Urinary bladder (tissue), 4 donors: Measurements from ENCODE around the gene BRI3. TPM values are rescaled to one million over a fixed set of nuclear protein-coding genes. Genes with fewer than 3 reads are reported as not detected.
A peak's percentile ranks its signal among the peaks of the same experiment; 100 is the strongest.

Experiments used
- DNase-seq: peaks from one replicate; pipeline ENCODE4 v3.0.0-alpha.2; 2015; ENCODE audit errors: extremely low spot score
- H3K27ac ChIP-seq: one replicate; pipeline ENCODE4 v1.5.1; 2013; ENCODE audit warnings: low read depth, mild to moderate bottlenecking, moderate library complexity
- H3K36me3 ChIP-seq: one replicate; pipeline ENCODE4 v1.6.1; 2013; ENCODE audit warnings: mild to moderate bottlenecking, moderate library complexity; ENCODE audit not compliant: insufficient read depth
- H3K4me1 ChIP-seq: one replicate; pipeline ENCODE4 v1.6.1; 2013; ENCODE audit warnings: mild to moderate bottlenecking, moderate library complexity; ENCODE audit not compliant: insufficient read depth
- H3K4me3 ChIP-seq: one replicate; pipeline ENCODE4 v1.5.1; 2013; ENCODE audit warnings: low read depth, low read length
- WGBS: extraction: QIAGEN DNeasy Blood & Tissue Kit; methylation state at CpG from one replicate; pipeline ENCODE4 v1.1.7; 2013; 5-methylcytosine and 5-hydroxymethylcytosine counted together
- polyA plus RNA-seq: library from polyadenylated mRNA; stranded (reverse); fragments of 200-250 nt; gene quantifications from one replicate; pipeline ENCODE4 v1.2.3, GENCODE V29; 2013
- total RNA-seq: library from RNA; depleted of rRNA; stranded (reverse); fragments of >200 nt; gene quantifications from one replicate; pipeline ENCODE4 v1.2.3, GENCODE V29; 2014
- donor health status: healthy with polysubstance abuse.
- donor health status: healthy.

BRI3 gene
- total and polyA plus RNA-seq, 2 donors: 20.8 to 188 TPM

DNA sequence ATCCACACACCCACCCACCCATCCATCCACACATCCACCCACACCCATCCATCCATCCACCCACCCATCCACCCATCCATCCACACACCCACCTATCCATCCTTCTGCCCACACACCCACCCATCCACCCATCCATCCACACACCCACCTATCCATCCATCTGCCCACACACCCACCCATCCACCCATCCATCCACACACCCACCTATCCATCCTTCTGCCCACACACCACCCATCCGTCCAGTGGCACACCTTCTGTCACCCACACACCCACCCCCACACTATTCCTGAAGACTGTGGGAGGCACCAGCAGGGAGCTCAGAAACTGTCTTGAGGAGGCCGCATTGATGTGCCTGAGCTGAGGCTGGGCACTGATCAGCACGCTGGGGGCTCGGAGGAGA, 38.6 kb upstream of the BRI3 start:
- no peak overlapping the region for H3K4me3 ChIP-seq
- DNase-seq: no peak
- whole genome bisulfite sequencing: 92% methylated on average over 4 of the region's 4 CpGs
- peaks cover 2% of the 10 kb centered on the region for H3K36me3 ChIP-seq
- H3K4me1 ChIP-seq: no peaks in the 10 kb centered on the region
- H3K27ac ChIP-seq: no peak overlapping the region

DNA sequence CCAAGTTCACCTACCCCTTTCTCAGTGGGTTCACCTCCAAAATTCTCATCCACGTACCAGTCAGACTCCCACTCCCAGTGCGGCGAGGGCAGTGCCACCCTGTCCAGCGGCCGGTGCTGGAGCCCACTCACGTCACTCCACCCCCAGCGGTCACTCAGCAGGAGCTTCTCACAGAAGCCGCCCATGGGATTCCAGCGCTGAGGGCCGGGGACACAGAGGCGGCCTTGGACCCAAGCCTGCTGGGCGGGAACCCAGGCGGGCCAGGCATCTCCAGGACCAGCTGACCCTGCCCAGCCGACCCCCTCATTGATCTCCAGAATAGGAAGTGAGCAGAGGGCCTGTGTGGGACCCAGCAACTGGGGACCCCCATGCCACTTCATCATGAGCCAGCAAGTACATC, 36.6 kb upstream of the BRI3 start:
- H3K27ac ChIP-seq: no peak overlapping the region
- WGBS: 93% methylated on average over 14 of the region's 14 CpGs
- H3K4me3 ChIP-seq: no peak overlapping the region
- no peak for DNase-seq
- peaks cover 2% of the 10 kb centered on the region for H3K36me3 ChIP-seq
- H3K4me1 ChIP-seq: no peaks in the 10 kb centered on the region

- no peak overlapping the region for H3K4me3 ChIP-seq
- 94% methylated on average over 12 of the region's 12 CpGs for WGBS
- no peaks in the 10 kb centered on the region for H3K4me1 ChIP-seq
- no peak overlapping the region for H3K27ac ChIP-seq
- DNase-seq: no peak
- peaks cover 2% of the 10 kb centered on the region for H3K36me3 ChIP-seq
Observed at GRCh38 chr7:98248156-98248555, 33.3 kb upstream of the BRI3 start.

DNA sequence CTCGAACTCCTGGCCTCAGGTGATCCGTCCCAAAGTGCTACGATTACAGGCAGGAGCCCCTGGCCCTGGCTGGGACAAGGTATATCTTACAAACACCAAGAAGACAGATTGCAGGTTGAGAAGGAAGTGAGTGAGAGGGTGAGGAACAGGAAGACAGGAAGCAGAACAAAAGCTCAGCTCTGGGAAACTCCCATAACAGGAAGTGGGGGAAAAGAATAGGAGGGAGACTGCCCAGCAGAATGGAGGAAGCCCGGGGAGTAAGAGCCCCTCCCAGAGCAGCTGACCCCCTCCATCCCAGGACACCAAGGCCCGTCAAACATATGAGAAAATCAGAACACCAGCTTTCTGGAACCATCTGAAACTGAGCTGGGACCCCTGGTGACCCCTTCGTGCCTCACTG, 32.4 kb upstream of the BRI3 start:
- 79% methylated on average over 6 of the region's 6 CpGs for WGBS
- no peak overlapping the region for H3K27ac ChIP-seq

GRCh38 chr7:98250789-98251188, 30.7 kb upstream of the BRI3 start:
- 69% methylated on average over 3 of the region's 3 CpGs for WGBS
- Histone ChIP-seq H3K4me3 (no peak overlapping the region), H3K36me3 (no peaks in the 10 kb centered on the region), H3K27ac (no peak overlapping the region), H3K4me1 (no peaks in the 10 kb centered on the region)
- no peak for DNase-seq

More for the DNA sequence above, 32.4 kb upstream of the BRI3 start:
- Histone ChIP-seq H3K36me3 (peaks cover 2% of the 10 kb centered on the region), H3K4me3 (no peak overlapping the region), H3K4me1 (no peaks in the 10 kb centered on the region)
- DNase-seq: no peak

DNA sequence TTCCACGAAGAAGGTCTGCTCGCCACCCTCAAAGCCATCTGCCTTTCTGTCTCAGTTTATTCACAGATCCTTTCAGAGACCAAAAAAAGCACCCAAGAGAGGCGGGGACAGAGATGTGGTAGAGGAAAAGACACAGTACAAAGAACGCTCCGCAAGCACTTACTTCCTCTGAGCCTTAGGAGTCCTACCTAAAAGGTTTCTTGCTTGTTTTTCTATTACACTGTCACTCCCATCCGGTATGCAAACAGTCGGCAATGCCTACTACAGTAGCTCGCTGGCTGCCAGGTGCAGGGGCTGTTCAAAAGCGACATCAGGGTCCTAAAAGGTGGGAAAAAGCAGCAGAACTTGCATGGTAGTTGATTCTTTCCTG, 30.3 kb upstream of the BRI3 start:
- no peak overlapping the region for H3K27ac ChIP-seq
- WGBS: 34% methylated on average over 9 of the region's 9 CpGs

GRCh38 chr7:98251601-98252424, 29.7 kb upstream of the BRI3 start, which contains the start of gene TECPR1:
TECPR1 (minus strand) TSS chr7:98252232; CDS start chr7:98246146, 6,086 bp downstream.
- peaks cover 2% of the 10 kb centered on the region for H3K36me3 ChIP-seq
- peak within 1 kb of the TSS; percentile 73 for H3K27ac ChIP-seq
- no peaks in the 10 kb centered on the region for H3K4me1 ChIP-seq
- H3K4me3 ChIP-seq: peak within 1 kb of the TSS; percentile 70
- peak; percentile 68 for DNase-seq
- WGBS: under 1% methylated on average over 69 of the region's 69 CpGs

More for the DNA sequence above, 30.3 kb upstream of the BRI3 start:
- no peaks in the 10 kb centered on the region for H3K36me3 ChIP-seq
- H3K4me3 ChIP-seq: peak overlapping the region; percentile 70
- no peak for DNase-seq
- no peaks in the 10 kb centered on the region for H3K4me1 ChIP-seq

- DNase-seq: no peak
- WGBS: 19% methylated on average over 32 of the region's 32 CpGs
- peak overlapping the region; percentile 65 for H3K27ac ChIP-seq
- peaks cover 4% of the 10 kb centered on the region for H3K36me3 ChIP-seq
- H3K4me3 ChIP-seq: peak overlapping the region; percentile 70
- H3K4me1 ChIP-seq: no peaks in the 10 kb centered on the region
Observed at GRCh38 chr7:98252425-98253054, 28.9 kb upstream of the BRI3 start.

DNA sequence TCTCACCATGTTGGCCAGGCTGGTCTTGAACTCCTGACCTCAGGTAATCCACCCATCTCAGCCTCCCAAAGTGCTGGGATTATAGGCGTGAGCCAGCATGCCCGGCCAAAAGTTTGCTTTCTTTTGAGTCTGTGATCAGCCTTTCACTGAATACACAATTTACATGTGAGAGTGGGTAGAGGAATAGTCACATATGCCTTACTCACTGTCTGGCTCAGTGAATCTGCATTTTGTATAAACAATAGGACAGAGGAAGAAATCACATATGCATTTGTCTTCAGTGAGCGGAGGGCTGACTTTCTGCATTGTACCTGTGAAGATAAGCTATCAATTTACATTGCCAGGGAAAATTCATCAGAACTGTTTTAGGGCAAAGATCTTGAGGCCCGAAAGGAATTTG, 27.0 kb upstream of the BRI3 start:
- Histone ChIP-seq H3K4me1 (no peaks in the 10 kb centered on the region), H3K36me3 (peaks cover 4% of the 10 kb centered on the region), H3K27ac (no peak overlapping the region), H3K4me3 (no peak overlapping the region)
- DNase-seq: no peak
- 90% methylated on average over 4 of the region's 4 CpGs for WGBS

GRCh38 chr7:98254951-98255610, 26.4 kb upstream of the BRI3 start:
- Histone ChIP-seq H3K4me1 (no peaks in the 10 kb centered on the region), H3K36me3 (peaks cover 4% of the 10 kb centered on the region), H3K27ac (no peak overlapping the region), H3K4me3 (no peak overlapping the region)
- 85% methylated on average over 11 of the region's 11 CpGs for WGBS
- DNase-seq: no peak

- 93% methylated on average over 7 of the region's 7 CpGs for WGBS
- no peak for DNase-seq
- Histone ChIP-seq H3K4me3 (no peak overlapping the region), H3K4me1 (no peaks in the 10 kb centered on the region), H3K36me3 (peaks cover 4% of the 10 kb centered on the region), H3K27ac (no peak overlapping the region)
Observed at GRCh38 chr7:98256431-98256830, 25.1 kb upstream of the BRI3 start.

DNA sequence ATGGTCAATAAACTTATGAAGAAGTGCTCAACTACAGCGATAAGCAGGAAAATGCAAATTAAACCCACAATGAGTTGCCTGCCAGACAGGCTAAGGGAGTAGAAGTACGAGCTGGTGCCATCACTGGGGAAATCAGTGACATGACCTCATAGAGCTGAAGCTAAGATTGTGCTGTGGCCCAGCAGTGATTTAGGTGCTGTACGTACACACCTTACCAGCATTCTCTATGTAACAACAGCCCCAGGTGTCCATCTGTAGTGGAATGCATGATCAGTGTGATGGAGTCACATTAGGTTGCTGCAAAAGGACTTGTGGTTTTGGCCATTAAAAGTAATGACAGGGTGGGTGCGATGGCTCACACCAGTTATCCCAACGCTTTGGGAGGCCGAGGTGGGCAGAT, 23.8 kb upstream of the BRI3 start:
- no peaks in the 10 kb centered on the region for H3K4me1 ChIP-seq
- H3K27ac ChIP-seq: no peak overlapping the region
- H3K36me3 ChIP-seq: peaks cover 4% of the 10 kb centered on the region
- WGBS: 95% methylated on average over 6 of the region's 6 CpGs
- H3K4me3 ChIP-seq: no peak overlapping the region
- DNase-seq: no peak

DNA sequence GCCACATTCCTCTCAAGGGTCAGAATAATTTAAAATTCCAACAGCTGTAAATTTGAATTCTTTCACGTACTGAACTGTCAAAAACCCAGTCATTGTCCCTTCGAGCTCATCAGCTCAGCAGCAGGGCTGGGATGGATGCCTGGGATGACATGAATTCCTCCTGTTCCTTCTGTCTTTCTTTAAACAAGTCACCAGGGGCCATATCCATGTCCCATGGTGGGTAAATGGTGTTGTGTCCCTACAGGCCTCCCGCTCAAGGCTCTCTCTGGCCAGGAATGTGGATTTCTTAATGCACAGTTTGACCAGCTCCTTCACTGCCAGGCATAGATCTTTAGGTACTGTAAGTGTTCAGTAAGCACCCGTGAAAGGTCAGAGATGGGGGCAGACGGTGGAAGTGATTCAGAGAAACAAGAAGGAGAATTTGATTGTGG, 15.6 kb upstream of the BRI3 start:
- no peak for DNase-seq
- H3K36me3 ChIP-seq: no peaks in the 10 kb centered on the region
- no peak overlapping the region for H3K4me3 ChIP-seq
- no peak overlapping the region for H3K27ac ChIP-seq
- 86% methylated on average over 5 of the region's 5 CpGs for WGBS
- H3K4me1 ChIP-seq: no peaks in the 10 kb centered on the region

DNA sequence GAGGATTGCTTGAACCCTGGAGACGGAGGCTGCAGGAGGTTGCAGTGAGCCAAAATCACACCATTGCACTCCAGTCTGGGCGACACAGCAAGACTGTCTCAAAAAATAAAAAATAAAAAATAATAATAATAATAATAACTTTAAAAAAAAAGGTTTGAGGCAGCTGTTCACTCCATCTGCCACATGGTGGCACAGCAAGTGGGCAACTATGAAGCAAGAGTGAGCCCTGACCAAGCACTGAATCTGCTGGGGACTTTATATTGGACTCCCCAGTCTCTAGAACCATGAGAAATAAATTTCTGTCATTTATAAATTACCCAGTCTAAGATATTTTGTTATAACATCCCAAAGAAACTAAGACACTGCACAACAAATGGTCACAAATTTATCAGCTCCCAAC, 14.6 kb upstream of the BRI3 start:
- WGBS: 98% methylated on average over 2 of the region's 2 CpGs
- Histone ChIP-seq H3K4me1 (no peaks in the 10 kb centered on the region), H3K27ac (no peak overlapping the region), H3K4me3 (no peak overlapping the region), H3K36me3 (no peaks in the 10 kb centered on the region)
- no peak for DNase-seq
